HUES64 (cell line): Measurements from ENCODE around the gene NGF. TPM values are rescaled to one million over a fixed set of nuclear protein-coding genes. Genes with fewer than 3 reads are reported as not detected.
"Not testable (repeated sequence)": the region's sequence is repeated elsewhere in the genome, so short reads cannot be mapped to it uniquely, and the experiment has no call there.

Experiments
- H3K27ac ChIP-seq: 2 replicates; pipeline ENCODE4 v1.7.0; 2013; ENCODE audit warnings: low read depth, low read length, inconsistent platforms
- H3K27me3 ChIP-seq: 2 replicates; pipeline ENCODE4 v1.6.1; 2013; ENCODE audit warnings: mild to moderate bottlenecking, low read length; ENCODE audit not compliant: insufficient read depth
- H3K36me3 ChIP-seq: 2 replicates; pipeline ENCODE4 v1.6.1; 2013; ENCODE audit warnings: mild to moderate bottlenecking, low read length; ENCODE audit not compliant: insufficient read depth
- H3K4me1 ChIP-seq: 2 replicates; pipeline ENCODE4 v1.6.1; 2013; ENCODE audit warnings: mild to moderate bottlenecking, low read length, moderate library complexity; ENCODE audit not compliant: insufficient read depth
- H3K4me3 ChIP-seq: 2 replicates; pipeline ENCODE4 v1.5.1; 2013; ENCODE audit warnings: mild to moderate bottlenecking, low read length, moderate library complexity
- H3K9ac ChIP-seq: 2 replicates; pipeline ENCODE4 v1.6.1; 2013; ENCODE audit warnings: mild to moderate bottlenecking, low read depth, low read length
- H3K9me3 ChIP-seq: 2 replicates; pipeline ENCODE4 v1.6.1; 2013; ENCODE audit warnings: low read depth, low read length; ENCODE audit not compliant: insufficient read depth
- WGBS: fragments of 150-250, 120-280 bp; methylation state at CpG from one replicate; pipeline ENCODE4 v1.1.7; 2013; ENCODE audit warnings: missing lambda C conversion rate; 5-methylcytosine and 5-hydroxymethylcytosine counted together
- polyA plus RNA-seq, 2 experiments: library from polyadenylated mRNA; stranded (reverse); fragments of 50-300 nt; gene quantifications; one replicate each; pipeline ENCODE4 v1.2.3, GENCODE V29; 2013

The NGF gene
- polyA plus RNA-seq (2013, experiment 1 of 2): 0.20 TPM
- not detected for polyA plus RNA-seq (2013, experiment 2 of 2)

- under 1% methylated on average over 69 of the region's 69 CpGs for WGBS
- H3K9ac ChIP-seq: peak within 1 kb of the TSS; percentile 53
- H3K4me3 ChIP-seq: peak within 1 kb of the TSS; percentile 81
Observed at GRCh38 chr1:115337633-115338456, at the start of gene NGF. TSS of gene NGF (minus strand) at chr1:115338249. CDS start at chr1:115286795, 51,454 bp downstream.

GRCh38 chr1:115383455-115383854 lies 45.4 kb upstream of the NGF start:
- H3K9ac ChIP-seq, H3K27ac ChIP-seq, H3K9me3 ChIP-seq, H3K27me3 ChIP-seq, H3K4me1 ChIP-seq, H3K36me3 ChIP-seq, H3K4me3 ChIP-seq: not testable (repeated sequence)
- WGBS: 94% methylated on average over 2 of the region's 2 CpGs

More at GRCh38 chr1:115337633-115338456, at the start of gene NGF:
- Histone ChIP-seq H3K27me3 (peaks cover 58% of the 10 kb centered on the region), H3K36me3 (no peaks in the 10 kb centered on the region), H3K9me3 (no peaks in the 10 kb centered on the region), H3K4me1 (no peaks in the 10 kb centered on the region), H3K27ac (no peak within 1 kb of the TSS)

DNA sequence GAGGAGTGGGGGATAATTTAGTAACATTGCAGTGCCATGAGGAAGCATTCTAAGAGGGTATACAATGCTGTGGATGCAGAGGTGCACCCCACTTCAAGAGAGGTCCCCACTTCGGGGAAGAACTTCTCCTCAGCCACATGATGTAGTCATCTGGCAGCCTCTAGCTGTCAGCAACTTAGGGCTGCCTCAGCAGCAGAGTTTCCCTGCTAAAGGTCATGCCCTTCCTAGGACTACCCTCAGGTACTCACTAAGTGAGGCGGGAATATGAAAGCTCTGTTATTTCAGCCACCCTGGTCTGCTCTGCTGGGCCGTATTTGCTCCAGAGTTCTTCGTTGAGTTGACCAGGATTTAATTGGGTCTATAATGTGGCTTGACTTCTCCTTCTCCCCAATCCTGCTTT lies 41.9 kb upstream of the NGF start:
- no peaks in the 10 kb centered on the region for H3K27me3 ChIP-seq
- 92% methylated on average over 4 of the region's 4 CpGs for WGBS
- no peaks in the 10 kb centered on the region for H3K36me3 ChIP-seq
- H3K4me1 ChIP-seq: no peaks in the 10 kb centered on the region
- H3K9ac ChIP-seq: no peak overlapping the region
- H3K9me3 ChIP-seq: no peaks in the 10 kb centered on the region
- no peak overlapping the region for H3K4me3 ChIP-seq
- no peak overlapping the region for H3K27ac ChIP-seq

GRCh38 chr1:115377411-115377810 lies 39.4 kb upstream of the NGF start:
- H3K9me3 ChIP-seq: no peaks in the 10 kb centered on the region
- WGBS: 81% methylated on average over 2 of the region's 2 CpGs
- H3K27ac ChIP-seq: no peak overlapping the region
- H3K36me3 ChIP-seq: no peaks in the 10 kb centered on the region
- no peak overlapping the region for H3K9ac ChIP-seq
- no peaks in the 10 kb centered on the region for H3K27me3 ChIP-seq
- H3K4me3 ChIP-seq: no peak overlapping the region
- no peaks in the 10 kb centered on the region for H3K4me1 ChIP-seq

- Histone ChIP-seq H3K4me1 (no peaks in the 10 kb centered on the region), H3K36me3 (no peaks in the 10 kb centered on the region), H3K9me3 (no peaks in the 10 kb centered on the region), H3K27ac (no peak overlapping the region), H3K9ac (no peak overlapping the region), H3K27me3 (no peaks in the 10 kb centered on the region), H3K4me3 (no peak overlapping the region)
- 92% methylated on average over 3 of the region's 3 CpGs for WGBS
Observed at GRCh38 chr1:115374598-115374997, 36.5 kb upstream of the NGF start.

- H3K27me3 ChIP-seq: no peaks in the 10 kb centered on the region
- no peak overlapping the region for H3K4me3 ChIP-seq
- H3K9ac ChIP-seq: no peak overlapping the region
- H3K36me3 ChIP-seq: no peaks in the 10 kb centered on the region
- H3K27ac ChIP-seq: no peak overlapping the region
- H3K4me1 ChIP-seq: no peaks in the 10 kb centered on the region
- no peaks in the 10 kb centered on the region for H3K9me3 ChIP-seq
Observed at GRCh38 chr1:115373305-115373704, 35.3 kb upstream of the NGF start.

DNA sequence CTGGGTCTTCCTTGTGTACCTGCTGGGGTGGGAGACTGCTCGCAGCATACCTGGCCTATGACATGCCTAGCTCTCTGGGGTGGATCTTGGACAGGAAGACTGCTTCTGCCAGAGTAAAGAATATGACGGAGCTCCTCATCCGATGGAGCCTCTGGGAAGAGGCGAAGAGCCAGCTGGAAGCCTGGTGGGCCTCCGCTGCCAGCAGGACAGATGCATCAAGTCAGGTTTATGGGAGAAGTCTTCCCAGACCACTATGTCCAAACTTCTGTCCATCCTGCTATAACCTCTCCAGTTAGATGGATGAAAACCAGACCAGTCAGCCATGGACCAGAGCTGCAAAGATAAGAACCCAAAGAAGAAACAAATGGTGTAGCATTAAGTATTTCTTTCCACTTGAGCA lies 27.7 kb upstream of the NGF start:
- Histone ChIP-seq H3K27me3 (no peaks in the 10 kb centered on the region), H3K9me3 (no peaks in the 10 kb centered on the region; the same call in 1 of the 2 replicates), H3K4me1 (no peaks in the 10 kb centered on the region), H3K9ac (no peak overlapping the region), H3K36me3 (no peaks in the 10 kb centered on the region), H3K27ac (no peak overlapping the region), H3K4me3 (no peak overlapping the region)
- 96% methylated on average over 5 of the region's 5 CpGs for whole genome bisulfite sequencing

- no peaks in the 10 kb centered on the region; the same call in 1 of the 2 replicates for H3K9me3 ChIP-seq
- no peak overlapping the region for H3K4me3 ChIP-seq
- H3K36me3 ChIP-seq: no peaks in the 10 kb centered on the region
- H3K4me1 ChIP-seq: no peaks in the 10 kb centered on the region
- WGBS: 90% methylated on average over 2 of the region's 2 CpGs
- H3K9ac ChIP-seq: no peak overlapping the region
- no peaks in the 10 kb centered on the region for H3K27me3 ChIP-seq
- H3K27ac ChIP-seq: no peak overlapping the region
Observed at GRCh38 chr1:115364780-115365155, 26.7 kb upstream of the NGF start.

GRCh38 chr1:115364046-115364779 lies 26.2 kb upstream of the NGF start:
- H3K9ac ChIP-seq: no peak overlapping the region
- H3K36me3 ChIP-seq: no peaks in the 10 kb centered on the region
- H3K27me3 ChIP-seq: no peaks in the 10 kb centered on the region
- WGBS: 94% methylated on average over 6 of the region's 7 CpGs
- no peak overlapping the region for H3K4me3 ChIP-seq
- H3K27ac ChIP-seq: no peak overlapping the region
- no peaks in the 10 kb centered on the region; the same call in 1 of the 2 replicates for H3K9me3 ChIP-seq
- no peaks in the 10 kb centered on the region for H3K4me1 ChIP-seq

GRCh38 chr1:115363171-115363570 lies 25.1 kb upstream of the NGF start:
- Histone ChIP-seq H3K36me3 (no peaks in the 10 kb centered on the region), H3K9ac (no peak overlapping the region), H3K4me3 (no peak overlapping the region), H3K27ac (no peak overlapping the region), H3K9me3 (no peaks in the 10 kb centered on the region; the same call in 1 of the 2 replicates), H3K4me1 (no peaks in the 10 kb centered on the region), H3K27me3 (no peaks in the 10 kb centered on the region)
- 94% methylated on average over 1 of the region's 1 CpG for WGBS

DNA sequence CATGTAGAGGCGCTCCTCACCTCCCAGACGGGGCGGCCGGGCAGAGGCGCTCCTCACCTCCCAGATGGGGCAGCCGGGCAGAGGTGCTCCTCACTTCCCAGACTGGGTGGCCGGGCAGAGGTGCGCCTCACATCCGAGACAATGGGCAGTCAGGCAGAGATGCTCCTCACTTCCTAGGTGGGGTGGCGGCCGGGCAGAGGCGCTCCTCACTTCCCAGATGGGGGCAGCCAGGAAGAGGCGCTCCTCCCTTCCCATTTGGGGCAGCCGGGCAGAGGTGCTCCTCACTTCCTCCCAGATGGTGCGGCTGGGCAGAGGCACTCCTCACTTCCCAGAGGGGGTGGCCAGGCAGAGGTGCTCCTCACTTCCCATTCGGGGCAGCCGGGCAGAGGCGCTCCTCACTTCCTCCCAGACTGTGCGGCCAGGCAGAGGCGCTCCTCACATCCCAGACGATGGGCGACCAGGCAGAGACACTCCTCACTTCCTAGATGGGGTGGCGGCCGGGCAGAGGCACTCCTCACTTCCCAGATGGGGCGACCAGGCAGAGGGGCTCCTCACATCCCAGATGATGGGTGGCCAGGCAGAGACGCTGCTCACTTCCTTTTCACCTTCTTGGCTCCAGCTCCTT lies 22.6 kb upstream of the NGF start:
- 97% methylated on average over 26 of the region's 26 CpGs for WGBS
- H3K27me3 ChIP-seq, H3K4me3 ChIP-seq, H3K27ac ChIP-seq, H3K4me1 ChIP-seq, H3K9ac ChIP-seq, H3K36me3 ChIP-seq, H3K9me3 ChIP-seq: not testable (repeated sequence)
